ENCODE results near the gene EFL1.

EFL1 gene

DNA sequence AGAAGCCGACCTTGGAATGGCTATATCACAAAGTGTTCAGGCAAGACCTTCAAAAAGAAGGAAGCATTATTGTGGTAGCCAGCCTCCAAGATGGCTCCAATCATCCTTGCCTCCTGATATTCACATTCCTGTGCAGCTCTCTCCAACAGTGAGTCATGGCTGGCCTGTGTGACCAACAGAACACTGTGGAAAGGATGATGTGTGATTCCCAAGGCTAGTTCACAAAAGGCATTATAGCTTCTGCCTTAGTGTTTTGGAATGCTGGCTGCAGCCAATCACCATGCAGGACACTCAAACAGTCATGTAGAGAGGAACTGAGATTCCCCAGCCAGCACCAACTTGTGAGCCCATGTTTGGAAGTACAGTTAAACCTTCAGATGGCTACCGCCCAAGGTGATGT lies 102.6 kb downstream of the EFL1 start:
- no peak for DNase-seq (ENCODE audit: low read depth)

DNA sequence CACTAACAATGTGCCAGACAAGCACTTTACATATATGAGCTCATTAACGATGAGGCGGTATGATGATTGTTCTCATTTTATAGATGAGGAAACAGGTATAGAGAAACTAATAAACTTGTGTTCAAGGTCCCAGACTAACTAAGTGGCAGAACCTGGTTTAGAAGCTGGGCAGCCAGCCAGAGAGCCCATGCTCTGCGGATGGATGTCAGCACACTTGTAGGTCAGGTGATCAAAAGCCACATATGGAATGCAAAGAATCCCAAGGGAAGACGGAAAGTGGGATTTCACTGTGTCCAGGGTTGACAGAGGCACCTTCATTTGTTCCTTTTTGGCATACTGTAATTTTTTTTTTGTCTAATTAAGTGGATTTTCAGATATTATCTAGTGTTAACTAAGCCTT lies 103.7 kb downstream of the EFL1 start:
- no peak for DNase-seq (ENCODE audit: low read depth)

DNA sequence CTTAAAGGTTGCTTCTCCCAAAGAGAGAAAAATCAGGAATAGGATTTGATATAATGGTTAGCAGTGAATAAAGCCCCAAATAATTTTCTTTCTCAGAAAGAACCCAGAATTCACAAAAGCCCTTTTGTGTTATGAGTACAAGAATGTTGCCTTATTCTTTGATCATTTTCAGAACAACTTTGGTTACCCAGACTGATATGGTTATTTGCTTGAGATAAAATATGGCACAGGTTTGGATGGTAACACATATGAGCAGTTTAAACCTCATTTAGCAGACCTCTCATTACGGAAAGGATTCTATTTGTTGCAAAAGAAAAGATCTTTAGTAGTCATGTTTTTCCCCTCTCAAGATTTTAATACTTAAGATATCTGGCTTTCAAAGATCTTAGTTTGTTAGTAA lies 111.9 kb downstream of the EFL1 start:
- DNase-seq (ENCODE audit: low read depth), result no peak

DNA sequence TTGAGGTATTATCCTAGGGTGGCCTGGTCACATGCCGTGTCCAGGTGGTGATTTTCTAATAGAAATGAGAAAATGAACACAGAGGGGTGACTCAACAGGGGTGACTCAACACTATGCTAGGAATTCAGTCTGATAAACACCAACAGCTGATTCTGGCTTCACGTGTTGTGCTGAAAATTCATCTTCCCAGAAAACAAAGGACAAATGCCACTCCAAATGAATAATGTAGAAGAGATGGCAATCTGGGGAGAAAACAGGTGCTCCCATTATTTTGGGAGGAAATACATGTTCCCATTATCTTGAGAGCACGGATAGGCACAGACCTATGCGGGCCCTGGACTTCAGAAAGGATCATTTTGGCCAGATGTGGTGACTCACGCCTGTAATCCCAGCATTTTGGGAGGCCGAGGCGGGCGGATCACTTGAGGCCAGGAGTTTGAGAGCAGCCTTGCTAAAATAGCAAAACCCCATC lies 115.5 kb downstream of the EFL1 start:
- DNase-seq (ENCODE audit: low read depth), result no peak

GRCh38 chr15:82146576-82146975 lies 116.0 kb downstream of the EFL1 start:
- no peak for DNase-seq (ENCODE audit: low read depth)

- DNase-seq (ENCODE audit: low read depth), result peak; percentile 32
Observed at GRCh38 chr15:82143390-82144385, 118.8 kb downstream of the EFL1 start.

DNA sequence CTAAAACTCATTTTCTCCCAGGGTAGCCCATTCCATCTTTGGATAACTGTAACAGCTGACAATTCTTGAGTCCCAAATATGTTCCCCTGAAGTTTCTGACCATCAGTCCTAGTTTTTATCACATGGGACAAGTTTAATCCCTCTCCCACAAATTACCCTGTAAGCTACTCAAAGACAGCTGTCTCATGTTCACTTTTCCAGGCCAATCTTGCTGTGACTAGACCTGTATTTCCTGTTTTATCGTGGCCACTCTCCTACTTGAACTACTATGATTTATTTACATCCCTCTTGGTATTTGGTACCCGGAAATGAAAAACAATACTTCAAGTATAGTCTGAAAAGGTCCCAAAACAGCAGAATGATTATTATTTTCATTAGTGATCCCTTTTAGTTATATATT lies 121.6 kb downstream of the EFL1 start:
- no peak for DNase-seq (ENCODE audit: low read depth)

DNA sequence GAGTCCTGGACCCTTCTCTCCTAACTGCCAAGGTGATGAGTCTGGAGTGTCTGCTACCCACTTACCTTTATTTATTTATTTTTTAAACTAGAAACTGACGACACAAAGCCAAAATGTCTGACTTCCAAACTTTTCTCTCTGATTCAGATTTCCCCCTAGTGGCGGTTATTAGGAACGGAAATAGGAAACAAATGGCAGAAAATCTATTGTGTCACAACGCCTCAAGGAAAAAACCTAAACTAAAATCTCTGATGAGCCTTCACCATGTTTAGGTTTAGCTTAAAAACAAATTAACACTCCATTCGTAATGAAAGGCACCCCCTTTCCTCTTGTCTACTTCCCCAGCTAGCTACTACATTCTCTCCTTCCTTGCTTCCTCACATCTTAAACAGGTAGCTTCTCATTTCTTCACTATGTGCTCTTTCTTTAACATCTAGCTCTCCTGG lies 122.7 kb downstream of the EFL1 start:
- DNase-seq (ENCODE audit: low read depth), result no peak

- DNase-seq (ENCODE audit: low read depth), result no peak
Observed at GRCh38 chr15:82138306-82138705, 124.2 kb downstream of the EFL1 start.

- no peak for DNase-seq (ENCODE audit: low read depth)
Observed at GRCh38 chr15:82137261-82137660, 125.3 kb downstream of the EFL1 start.

DNA sequence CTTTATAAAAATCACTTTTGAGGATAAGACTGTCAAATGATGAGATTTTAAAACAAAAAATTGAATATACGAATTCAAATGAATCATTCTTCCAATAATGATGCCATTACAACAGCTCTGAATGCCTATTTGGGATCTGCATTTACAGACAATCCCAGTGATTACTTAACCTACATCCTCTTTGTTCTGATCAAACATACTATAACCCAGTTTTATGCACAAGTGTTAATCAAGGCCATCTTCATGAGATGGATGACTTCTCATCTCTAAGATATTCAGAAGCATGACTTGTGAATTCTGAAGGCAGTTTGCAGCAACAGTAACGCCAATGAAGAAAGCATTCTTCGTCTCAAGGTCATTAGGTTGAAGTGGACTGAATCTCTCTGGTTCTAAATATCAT lies 126.4 kb downstream of the EFL1 start:
- DNase-seq (ENCODE audit: low read depth), result no peak

- no peak for DNase-seq (ENCODE audit: low read depth)
Observed at GRCh38 chr15:82135638-82136037, 126.9 kb downstream of the EFL1 start.

DNA sequence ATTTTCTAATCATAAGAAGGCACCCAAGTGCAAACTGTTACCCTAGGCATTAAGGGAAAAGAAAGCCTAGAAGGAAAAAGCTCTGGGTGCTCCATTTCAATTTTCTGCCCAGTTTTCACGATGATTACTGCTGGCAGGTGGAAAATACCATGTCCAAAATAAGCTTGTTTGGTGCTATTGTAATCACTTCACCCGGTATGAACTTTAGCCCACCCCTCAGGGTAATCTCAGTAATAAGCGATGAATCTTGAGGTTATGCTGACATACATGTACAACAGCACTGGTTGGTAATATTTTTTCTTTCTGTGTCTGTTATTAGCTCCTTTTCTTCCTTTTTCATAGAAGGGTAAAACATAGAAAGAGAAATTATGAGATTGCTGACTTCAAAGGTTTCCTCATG lies 128.1 kb downstream of the EFL1 start:
- DNase-seq (ENCODE audit: low read depth), result no peak

DNA sequence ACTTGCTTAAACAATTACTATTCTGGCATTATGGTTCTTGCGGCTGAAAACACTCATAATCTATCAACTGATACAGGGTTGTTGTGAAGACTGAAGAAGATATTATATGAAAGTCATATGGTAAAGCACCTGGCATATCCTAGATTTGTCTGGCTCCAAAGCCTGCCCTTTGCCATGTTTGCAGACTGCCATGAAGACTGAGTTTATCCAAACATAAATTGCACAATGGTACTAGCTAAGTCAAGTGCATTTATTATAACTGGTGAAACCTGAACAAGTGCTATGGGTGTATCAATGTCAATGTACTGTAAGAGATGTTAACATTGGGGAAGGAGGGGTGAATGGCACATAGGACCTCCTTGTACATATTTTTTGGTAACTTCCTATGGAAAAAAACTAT lies 129.3 kb downstream of the EFL1 start:
- no peak for DNase-seq (ENCODE audit: low read depth)

- DNase-seq (ENCODE audit: low read depth), result no peak
Observed at GRCh38 chr15:82132742-82133141, 129.8 kb downstream of the EFL1 start.

GRCh38 chr15:82132096-82132495 lies 130.4 kb downstream of the EFL1 start:
- no peak for DNase-seq (ENCODE audit: low read depth)

- DNase-seq (ENCODE audit: low read depth), result no peak
Observed at GRCh38 chr15:82130248-82130647, 132.3 kb downstream of the EFL1 start.

- DNase-seq (ENCODE audit: low read depth), result no peak
Observed at GRCh38 chr15:82129761-82130160, 132.8 kb downstream of the EFL1 start.

DNA sequence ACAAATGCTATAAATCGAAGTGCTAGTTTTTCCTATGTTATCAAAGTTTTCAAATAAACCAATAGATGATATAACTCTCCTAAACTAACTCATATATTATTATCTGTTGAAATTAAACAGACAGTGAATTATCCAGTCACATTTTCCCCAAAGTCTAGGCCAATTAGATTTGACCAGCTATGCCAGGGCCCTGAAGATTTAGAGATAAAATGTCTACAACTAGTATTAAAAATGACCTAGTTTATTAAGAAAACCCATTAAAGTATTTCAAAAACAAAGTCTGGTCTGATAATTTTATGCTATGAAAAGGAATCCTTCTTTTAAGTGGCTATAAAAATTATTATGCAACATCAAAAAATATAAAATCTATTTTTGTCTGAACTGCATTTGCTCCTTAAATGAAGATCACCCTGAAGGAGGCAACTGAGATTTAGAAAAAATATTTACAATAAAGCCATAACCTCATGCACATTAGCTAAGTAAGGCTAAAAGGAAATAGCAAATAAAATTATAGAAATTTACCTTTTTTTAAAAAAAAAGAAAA lies 133.3 kb downstream of the EFL1 start:
- no peak for DNase-seq (ENCODE audit: low read depth)

DNA sequence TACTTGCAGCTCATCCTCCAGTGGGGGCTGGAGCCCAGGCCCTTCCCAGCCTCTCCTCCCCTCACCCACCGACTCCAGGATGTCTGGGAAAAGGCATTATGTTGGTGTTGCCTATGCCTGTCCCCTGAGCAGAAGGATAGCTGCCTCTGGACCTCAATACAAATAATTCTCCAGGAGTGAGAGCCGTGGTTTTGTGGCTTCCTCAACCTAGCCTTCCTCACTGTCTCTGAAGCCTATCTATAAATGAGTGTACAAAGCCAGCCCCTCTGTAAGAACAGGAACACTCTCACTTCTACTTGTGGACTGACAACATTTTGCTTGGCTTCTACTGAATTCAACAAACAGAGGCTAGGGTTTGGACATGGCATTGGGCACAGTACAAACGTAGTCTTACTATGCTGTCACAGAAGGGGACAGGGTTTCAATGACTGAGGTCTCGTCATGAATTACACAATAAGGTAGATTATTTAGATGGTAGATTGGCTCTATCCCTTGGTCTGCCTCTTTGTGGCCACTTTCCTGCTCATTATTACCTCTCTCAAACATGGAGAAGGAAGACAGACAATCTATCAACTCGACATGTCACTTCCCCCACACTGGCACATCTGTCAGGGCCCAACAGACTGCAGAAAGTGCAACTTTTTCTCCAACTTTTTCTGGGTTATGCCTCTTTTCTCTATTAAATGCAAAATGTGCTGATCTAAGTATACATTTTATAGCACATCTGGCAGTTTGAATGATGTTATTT lies 134.0 kb downstream of the EFL1 start:
- no peak for DNase-seq (ENCODE audit: low read depth)

GRCh38 chr15:82127581-82127980 lies 135.0 kb downstream of the EFL1 start:
- no peak for DNase-seq (ENCODE audit: low read depth)

- no peak for DNase-seq (ENCODE audit: low read depth)
Observed at GRCh38 chr15:82126346-82126745, 136.2 kb downstream of the EFL1 start.

Data from CMK (cell line).